HG03060 (cell line): ENCODE data around the gene RABEP2.
"Not testable (repeated sequence)": the region's sequence is repeated elsewhere in the genome, so short reads cannot be mapped to it uniquely, and the experiment has no call there.

Source experiments
- ATAC-seq: cut with Tn5 transposase; IDR thresholded peaks from one replicate; pipeline ENCODE4 v1.9.1; 2021; ENCODE audit warnings: low read depth, moderate number of reproducible peaks; ENCODE audit not compliant: unreplicated experiment

The RABEP2 gene

GRCh38 chr16:28924762-28925385 lies at the start of gene RABEP2:
TSS of gene RABEP2 (minus strand) at chr16:28925238. CDS start at chr16:28925163, 75 bp downstream.
- ATAC-seq: peak; percentile 29

- peak; percentile 80 for ATAC-seq
Observed at GRCh38 chr16:28974437-28975157, 49.6 kb upstream of the RABEP2 start, which contains the start of gene SPNS1. TSS of gene SPNS1 (plus strand) at chr16:28974778. CDS start at chr16:28975152, 374 bp downstream.

- no peak for ATAC-seq
Observed at GRCh38 chr16:28974007-28974436, 49.0 kb upstream of the RABEP2 start.

- not testable (repeated sequence) for ATAC-seq
Observed at GRCh38 chr16:28969696-28970095, 44.7 kb upstream of the RABEP2 start.

GRCh38 chr16:28967156-28967555 lies 42.1 kb upstream of the RABEP2 start:
- ATAC-seq: no peak

- no peak for ATAC-seq
Observed at GRCh38 chr16:28964496-28964895, 39.5 kb upstream of the RABEP2 start.

- ATAC-seq: no peak
Observed at GRCh38 chr16:28964072-28964471, 39.0 kb upstream of the RABEP2 start.

- ATAC-seq: no peak
Observed at GRCh38 chr16:28958836-28959235, 33.8 kb upstream of the RABEP2 start.

GRCh38 chr16:28958216-28958615 lies 33.2 kb upstream of the RABEP2 start:
- no peak for ATAC-seq

GRCh38 chr16:28951410-28951943 lies 26.4 kb upstream of the RABEP2 start:
- no peak for ATAC-seq

GRCh38 chr16:28950648-28951409 lies 25.8 kb upstream of the RABEP2 start, which contains the start of gene NFATC2IP:
TSS of gene NFATC2IP (plus strand) at chr16:28950937. CDS start at chr16:28951012, 75 bp downstream.
- peak; percentile 94 for ATAC-seq

- no peak for ATAC-seq
Observed at GRCh38 chr16:28946681-28947080, 21.6 kb upstream of the RABEP2 start.

- no peak for ATAC-seq
Observed at GRCh38 chr16:28943281-28943680, 18.2 kb upstream of the RABEP2 start.

- not testable (repeated sequence) for ATAC-seq
Observed at GRCh38 chr16:28939825-28940224, 14.8 kb upstream of the RABEP2 start.

GRCh38 chr16:28938721-28939120 lies 13.7 kb upstream of the RABEP2 start:
- no peak for ATAC-seq

GRCh38 chr16:28937222-28937876 lies 12.3 kb upstream of the RABEP2 start:
- no peak for ATAC-seq

GRCh38 chr16:28936784-28937155 lies 11.7 kb upstream of the RABEP2 start:
- no peak for ATAC-seq

- peak; percentile 59 for ATAC-seq
Observed at GRCh38 chr16:28935924-28936783, 11.1 kb upstream of the RABEP2 start.

GRCh38 chr16:28935346-28935745 lies 10.3 kb upstream of the RABEP2 start:
- ATAC-seq: no peak
